Activated CD4-positive, alpha-beta T cell treated with anti-CD3 and anti-CD28 coated beads, Interleukin-2, amount 50 U/mL, for 16 hours (primary cell): ENCODE results near the gene C19orf38.
"Not testable (repeated sequence)": the region's sequence is repeated elsewhere in the genome, so short reads cannot be mapped to it uniquely, and the experiment has no call there.

ENCODE experiments used
- DNase-seq: peaks from one replicate; pipeline ENCODE4 v3.0.0-alpha.2; 2020

C19orf38 gene

DNA sequence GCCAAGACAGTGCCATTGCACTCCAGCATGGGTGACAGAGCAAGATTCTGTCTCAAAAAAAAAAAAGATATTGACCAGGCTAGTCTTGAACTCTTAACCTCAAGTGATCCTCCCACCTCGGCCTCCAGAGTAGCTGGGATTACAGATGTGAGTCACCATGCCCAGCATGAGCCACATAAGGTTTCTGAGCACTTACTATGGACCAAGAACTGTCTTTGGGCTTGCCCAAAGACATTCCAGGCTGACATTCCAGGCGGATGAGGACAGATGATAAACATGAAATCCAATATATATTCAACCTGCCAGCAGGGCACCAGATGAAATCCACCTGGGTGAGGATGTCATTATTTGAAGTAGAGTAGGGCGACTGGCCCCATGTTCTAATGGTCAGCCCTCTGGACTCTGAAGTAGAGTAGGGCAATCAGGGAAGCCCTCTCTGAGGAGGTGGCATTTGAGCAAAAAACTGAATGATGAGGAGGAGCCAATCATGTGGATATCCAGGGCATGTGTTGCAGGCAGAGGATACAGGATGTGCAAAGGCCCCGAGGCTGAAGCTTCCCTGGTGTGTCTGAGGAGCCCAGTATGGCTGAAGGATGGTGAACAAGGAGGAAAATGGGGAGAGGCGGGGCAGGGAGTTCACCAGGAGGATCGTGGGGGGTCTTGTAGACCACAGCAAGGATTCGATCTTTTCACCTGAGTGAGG, 4.0 kb downstream of the C19orf38 start:
- DNase-seq, result no peak

GRCh38 chr19:10852941-10853340, 4.7 kb downstream of the C19orf38 start:
- DNase-seq, result no peak

DNA sequence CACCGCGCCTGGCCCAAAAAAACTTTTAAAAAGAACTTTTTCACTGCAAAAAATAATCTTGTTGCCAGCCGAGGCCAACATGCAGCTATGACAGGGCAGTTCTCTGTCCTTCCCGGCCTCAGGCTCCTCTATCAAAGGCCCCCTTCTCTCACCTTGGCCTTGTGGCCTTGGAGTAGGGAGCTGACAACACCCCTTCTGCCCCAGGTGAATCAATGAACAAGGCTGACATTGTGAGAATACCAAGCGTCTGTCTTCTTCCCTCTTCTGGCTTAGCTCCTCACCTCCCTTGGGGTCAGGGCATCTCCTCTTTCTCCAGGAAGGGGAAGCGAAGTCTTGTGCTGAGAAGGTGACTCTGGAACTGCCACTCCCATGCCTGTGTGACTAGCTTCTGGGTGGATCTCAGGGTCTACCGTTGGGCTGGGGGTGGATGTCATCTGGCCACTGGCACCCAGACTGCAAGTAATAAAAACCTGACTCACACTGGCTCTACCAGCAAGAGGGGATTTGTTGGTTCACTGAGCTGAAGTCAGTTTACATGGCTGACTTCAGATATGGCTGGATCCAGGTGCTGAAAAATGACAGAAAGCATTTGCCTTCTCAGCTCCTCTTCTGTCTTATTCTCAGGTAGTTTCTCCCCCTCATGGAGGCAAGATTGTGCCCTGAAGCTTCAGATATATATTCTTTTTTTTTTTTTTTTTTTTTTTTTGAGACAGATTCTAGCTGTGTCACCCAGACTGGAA, 6.3 kb downstream of the C19orf38 start:
- DNase-seq, result no peak

GRCh38 chr19:10855879-10856522, 7.8 kb downstream of the C19orf38 start:
- peak; percentile 24 for DNase-seq

DNA sequence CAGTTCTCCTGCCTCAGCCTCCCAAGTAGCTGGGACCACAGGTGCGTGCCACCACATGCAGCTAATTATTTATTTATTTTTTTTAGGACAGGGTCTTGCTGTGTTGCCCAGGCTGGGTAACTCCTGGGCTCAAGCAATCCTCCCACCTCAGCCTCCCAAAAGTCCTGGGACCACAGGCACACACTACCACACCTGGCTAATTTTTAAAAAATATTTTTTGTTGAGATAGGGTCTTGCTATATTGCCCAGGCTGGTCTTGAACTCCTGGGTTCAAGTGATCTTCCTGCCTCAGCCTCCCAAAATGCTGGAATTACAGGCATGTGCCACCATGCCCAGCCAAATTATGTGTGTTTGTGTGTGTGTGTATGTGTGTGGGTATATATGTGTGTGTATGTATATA, 8.7 kb downstream of the C19orf38 start:
- not testable (repeated sequence) for DNase-seq

DNA sequence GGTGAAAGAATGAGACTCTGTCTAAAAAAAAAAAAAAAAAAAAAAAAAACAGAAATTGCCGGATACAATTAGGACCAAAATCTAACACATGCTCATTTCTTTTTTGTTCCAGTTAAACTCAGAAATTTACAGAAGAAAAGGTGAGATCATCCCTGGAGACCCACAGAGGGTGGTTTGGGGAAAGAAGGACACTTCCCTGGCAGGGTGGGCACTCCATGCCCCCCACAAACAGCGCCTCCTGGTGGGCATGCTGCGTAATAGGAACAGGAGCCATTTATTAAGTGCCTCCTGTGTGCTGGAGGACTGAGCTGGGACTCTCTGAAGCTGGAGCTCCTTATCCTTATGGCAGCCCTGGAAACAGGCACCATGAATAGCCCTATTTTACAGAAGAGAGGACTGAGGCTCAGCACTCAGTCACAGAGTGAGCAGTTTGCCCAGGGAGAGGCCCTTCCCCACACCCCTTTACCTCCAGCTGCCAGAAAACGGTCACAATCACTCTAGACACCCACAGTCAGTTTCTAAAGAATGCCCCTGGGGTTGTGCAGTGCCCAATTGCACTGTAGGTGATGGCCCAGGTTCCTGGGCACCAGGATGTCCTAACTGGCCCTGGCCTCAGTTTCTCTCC, 10.1 kb downstream of the C19orf38 start:
- DNase-seq, result peak; percentile 44

DNA sequence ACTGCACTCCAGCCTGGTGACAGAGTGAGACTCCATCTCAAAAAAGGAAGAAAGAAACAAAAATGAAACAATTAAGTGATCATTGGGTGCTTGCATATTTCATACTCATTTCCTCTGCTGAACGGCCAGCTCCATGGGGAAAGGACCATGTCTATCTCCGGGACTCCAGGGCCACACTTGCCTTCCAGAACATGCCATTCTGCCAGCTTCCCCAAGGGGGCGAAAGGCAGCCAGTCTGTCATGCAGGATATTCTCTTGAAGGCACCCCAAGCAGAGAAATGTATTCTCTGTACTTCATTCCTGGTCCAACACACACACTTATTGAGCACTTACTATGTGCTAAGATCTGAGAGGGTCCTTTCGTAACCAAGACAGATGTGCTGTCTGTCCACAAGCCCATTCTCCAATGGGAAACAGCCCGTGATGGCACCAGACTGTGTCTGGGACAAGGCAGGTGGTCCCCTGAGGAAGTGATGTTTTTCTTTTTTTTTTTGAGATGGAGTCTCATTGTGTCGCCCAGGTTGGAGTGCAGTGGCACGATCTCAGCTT, 13.0 kb downstream of the C19orf38 start:
- peak; percentile 44 for DNase-seq

DNA sequence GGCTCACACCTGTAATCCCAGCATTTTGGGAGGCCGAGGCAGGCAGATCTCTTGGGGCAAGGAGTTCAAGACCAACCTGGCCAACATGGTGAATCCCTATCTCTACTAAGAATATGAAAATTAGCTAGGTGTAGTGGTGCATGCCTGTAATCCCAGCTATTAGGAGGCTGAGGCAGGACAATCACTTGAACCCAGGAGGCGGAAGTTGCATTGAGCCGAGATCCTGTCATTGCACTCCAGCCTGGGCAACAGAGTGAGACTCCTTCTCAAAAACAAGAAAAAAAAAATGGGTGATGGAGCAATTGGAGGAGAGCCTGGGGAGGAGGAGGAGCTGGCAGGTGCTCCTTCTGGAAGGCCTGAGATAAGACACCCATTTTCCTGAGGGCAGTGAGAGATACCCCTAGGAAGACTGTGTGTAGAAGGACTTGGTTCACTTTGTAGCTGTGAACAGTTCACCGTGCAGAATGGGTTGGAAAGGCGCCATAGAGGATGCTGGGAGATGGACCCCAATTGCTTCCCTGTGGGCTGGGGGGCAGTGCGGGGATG, 14.4 kb downstream of the C19orf38 start:
- DNase-seq, result no peak

DNA sequence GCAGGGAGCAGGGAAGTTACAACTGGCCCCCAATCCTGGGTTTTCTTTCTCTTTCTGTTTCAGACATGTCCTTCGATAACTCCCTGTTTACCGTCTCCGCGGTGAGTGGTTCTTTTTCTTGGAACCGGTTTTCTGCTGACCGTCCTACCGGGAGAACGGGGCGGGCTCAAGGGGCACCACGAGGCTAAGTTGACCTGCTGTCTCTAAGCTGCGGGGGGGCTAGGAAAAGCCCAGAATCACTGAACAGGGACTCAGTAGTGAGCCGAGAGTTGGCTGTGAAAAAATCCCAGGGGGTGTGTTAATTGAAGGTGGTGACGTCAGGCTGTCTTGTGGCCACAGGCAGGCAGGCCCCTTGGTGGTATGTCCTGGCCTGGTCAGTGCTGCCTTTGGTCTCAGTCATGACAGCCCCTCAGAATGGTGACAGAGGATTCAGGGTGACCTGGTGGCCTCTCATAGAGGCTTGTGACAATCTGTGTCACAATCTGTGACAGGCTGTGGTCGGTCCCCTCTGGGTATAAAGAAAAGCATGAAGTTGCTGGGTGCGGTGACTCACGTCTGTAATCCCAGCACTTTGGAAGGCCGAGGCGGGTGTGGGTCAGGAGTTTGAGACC, 15.0 kb downstream of the C19orf38 start:
- no peak for DNase-seq

- DNase-seq, result peak; percentile 88
These were observed 16.3 kb downstream of the C19orf38 start for GRCh38 chr19:10864538-10864899.

GRCh38 chr19:10866495-10866894, 18.3 kb downstream of the C19orf38 start:
- no peak for DNase-seq

DNA sequence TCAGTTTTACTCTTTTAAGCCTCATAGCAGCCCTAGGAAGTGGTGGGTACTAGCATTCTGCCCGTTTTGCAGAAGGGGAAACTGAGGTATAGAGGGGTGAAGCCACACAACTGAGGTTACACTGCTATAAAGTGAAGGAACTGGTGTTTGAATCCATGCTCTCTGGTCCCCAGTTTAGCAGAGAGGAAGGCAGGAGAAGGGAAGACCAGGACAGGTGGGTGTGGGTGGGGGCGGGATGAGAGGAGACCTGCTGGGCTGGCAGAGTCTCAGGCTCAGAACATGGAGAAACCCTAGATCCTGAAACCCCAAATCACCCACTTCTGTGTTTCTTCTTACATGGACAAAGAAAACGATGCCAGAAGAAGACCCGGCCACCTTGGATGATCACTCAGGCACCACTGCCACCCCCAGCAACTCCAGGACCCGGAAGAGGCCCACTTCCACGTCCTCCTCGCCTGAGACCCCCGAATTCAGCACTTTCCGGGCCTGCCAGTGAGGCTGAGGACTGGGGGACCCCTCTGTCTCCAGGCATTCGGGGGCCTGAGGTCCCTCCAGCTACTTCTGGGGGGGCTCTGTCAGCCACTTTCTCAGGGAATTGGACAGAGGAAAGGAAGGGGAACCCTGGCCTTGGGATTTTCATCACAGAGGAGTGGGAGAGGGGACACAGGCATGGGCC, 20.8 kb downstream of the C19orf38 start:
- DNase-seq, result no peak

DNA sequence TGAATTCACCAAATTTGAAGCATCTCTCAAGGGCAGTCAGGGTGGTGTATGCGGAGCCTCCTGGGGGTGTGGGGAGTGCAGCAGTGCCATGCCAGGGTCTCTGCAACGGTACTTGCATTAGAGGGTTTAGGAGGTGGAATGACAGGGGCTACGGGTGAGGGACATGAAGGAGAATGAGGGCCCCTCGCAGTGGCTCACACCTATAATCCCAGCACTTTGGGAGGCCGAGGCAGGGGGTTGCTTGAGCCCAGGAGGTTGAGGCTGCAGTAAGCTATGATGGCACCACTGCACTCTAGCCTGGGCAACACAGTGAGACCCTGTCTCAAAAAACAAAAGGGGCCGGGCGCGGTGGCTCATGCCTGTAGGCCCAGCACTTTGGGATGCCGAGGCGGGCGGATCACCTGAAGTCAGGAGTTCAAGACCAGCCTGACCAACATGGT, 21.7 kb downstream of the C19orf38 start:
- DNase-seq, result not testable (repeated sequence)

- no peak for DNase-seq
These were observed 22.3 kb downstream of the C19orf38 start for GRCh38 chr19:10870501-10870954.

DNA sequence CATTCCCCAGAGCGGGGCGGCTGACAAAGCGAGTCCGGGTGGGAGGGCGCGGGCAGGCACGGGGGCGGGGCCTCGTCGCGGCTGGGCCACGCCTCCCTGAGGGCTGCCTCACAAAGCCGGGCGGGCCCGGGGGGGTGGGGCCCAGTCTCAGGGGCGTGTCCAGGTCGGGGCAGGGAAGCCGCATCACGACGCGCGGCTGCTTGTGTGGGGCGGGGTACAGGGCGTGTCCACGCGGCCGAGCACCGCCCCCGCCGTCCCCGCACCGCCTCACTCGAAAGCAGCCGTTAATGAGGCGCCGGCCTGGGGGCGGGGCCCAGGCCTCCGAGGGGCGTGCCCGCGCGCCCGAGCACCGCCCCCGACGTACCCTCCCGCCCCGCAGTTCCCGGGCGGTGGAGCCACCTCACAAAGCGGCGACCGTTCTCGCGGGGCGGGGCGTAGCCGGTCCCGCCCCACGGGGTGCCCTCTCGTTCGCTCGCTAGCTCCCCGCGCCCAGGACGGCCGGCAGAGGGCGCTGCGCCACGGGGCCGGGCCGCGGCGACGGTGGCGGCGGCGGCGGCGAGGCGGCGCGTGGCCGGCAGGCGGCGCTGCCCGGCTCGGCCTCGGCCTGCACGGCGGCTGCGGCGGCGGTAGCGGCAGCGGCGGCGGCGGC, 22.9 kb downstream of the C19orf38 start, which contains the start of gene CARM1:
CARM1 (plus strand) TSS at position 599 of the 649 bp plus-strand sequence. CDS start 150 bp downstream, outside the sequence.
- peak; percentile 99 for DNase-seq

GRCh38 chr19:10871711-10872545, 23.7 kb downstream of the C19orf38 start:
- no peak for DNase-seq

GRCh38 chr19:10872546-10873107, 24.4 kb downstream of the C19orf38 start:
- DNase-seq, result no peak

DNA sequence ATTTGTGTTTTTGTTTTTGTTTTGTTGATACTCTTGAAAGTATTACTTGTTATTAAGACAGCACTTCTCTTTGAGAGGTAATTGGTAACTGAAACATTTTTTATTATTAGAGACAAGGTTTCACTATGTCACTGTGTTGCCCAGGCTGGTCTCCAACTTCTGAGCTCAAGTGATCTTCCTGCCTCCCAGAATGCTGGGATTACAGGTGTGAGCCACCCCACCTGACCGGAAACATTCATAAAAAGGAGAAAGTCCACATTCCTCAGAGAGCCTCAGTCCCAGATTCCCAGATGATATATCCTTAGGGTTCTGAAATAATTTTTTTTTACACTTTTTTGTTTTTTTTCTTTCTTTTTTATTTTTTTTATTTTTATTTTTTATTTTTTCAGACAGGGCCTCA, 25.8 kb downstream of the C19orf38 start:
- DNase-seq, result no peak

DNA sequence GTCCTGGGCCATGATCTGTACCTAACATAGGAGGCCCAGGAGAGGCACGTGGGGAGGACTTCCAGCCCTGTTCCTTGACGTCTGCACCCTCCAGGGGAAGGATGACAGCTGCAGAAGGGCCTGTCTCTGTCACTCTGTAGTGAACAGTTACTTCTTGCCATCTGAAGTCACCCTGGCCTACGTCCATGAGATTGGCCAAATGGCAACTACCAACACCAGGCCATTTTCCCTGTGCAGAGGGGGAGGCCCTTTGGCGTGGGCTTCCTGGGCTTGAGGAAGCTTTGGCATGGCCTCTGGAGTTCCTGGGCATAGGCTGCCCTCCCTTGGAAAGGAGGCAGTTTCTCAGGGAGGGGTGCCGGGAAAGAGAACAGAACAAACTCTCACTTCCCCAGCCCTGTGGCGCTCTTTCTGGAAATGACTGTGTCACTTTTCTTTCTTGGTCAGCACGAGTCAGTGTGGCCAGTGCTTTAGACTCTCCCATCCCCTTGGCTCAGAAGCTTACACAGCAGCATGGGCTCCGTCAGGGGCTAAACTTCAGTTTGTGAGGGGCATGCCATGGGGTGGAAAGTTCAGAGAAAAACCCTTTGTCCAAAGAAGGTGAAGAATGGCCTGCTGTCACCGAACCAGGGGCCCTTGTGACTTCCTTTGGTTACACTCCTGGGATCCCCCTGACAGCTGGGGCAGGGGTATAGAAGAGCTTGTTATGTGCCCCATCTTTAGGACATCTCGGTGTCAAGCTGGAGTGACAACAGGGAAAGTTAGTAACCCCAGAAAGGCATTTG, 28.4 kb downstream of the C19orf38 start:
- DNase-seq, result peak; percentile 65
